HG02763 (cell line): ENCODE measurements around the gene PARM1.
A peak's percentile ranks its signal among the peaks of the same experiment; 100 is the strongest.

Experiments used
- ATAC-seq: cut with Tn5 transposase; IDR thresholded peaks from one replicate; pipeline ENCODE4 v1.9.1; 2021; ENCODE audit warnings: mild to moderate bottlenecking, moderate library complexity; ENCODE audit not compliant: unreplicated experiment

PARM1 gene

DNA sequence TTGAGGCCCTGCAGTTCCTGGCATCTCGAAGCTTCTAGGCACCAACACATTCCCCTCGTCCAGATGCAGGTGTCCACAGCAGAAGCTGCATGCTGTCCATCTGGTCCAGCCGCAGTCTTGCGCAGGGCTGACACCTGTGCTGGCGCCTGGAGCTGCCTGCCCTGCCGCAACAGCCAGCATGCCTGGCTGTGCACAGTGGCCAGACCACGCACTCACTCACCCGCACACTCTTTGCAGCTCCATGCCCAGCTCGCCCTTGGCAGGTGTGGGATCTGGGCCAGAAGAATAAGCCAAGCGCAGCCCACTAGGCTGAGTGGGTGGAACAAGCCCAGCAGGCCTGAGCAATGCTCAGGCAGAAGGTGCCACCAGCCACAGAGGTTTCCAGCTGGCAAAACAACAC is 125.6 kb downstream of the PARM1 start:
- ATAC-seq, result no peak

DNA sequence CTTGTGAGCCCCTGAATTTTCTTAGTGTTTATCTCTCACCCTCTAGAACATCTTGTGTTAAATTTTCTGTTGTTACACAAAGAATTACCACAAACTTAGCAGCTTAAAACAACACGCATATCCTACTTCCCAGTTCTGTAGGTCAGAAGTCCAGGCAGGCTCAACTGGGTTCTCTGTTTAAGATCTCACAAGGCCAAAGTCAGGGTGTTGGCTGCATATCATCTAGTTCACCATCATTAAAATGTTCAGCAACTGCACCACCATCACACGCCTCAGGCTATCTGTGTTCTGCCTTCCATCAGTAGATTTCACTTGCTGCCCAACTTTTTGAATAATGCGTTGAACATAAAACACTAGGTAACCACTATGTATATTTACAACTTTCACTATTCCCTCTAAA is 130.5 kb downstream of the PARM1 start:
- ATAC-seq, result no peak

DNA sequence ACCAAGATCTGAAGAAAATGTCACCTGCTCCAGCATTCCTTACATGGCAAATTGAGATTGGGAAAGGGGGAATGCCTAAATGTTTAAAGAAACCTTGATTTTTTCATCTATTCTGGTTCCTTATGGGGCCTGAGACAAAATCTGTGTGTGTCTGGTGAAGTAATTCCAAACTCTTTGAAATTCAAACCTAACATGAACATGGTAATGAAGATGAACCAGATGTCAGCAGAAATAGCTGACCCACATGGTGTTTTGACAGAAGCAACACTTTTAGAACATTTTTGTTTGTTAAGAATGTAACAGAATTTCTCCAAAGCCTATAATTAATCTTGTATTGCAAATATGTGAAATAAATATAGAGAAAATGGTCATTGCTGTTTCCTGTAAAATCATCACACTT is 133.0 kb downstream of the PARM1 start:
- ATAC-seq, result no peak

DNA sequence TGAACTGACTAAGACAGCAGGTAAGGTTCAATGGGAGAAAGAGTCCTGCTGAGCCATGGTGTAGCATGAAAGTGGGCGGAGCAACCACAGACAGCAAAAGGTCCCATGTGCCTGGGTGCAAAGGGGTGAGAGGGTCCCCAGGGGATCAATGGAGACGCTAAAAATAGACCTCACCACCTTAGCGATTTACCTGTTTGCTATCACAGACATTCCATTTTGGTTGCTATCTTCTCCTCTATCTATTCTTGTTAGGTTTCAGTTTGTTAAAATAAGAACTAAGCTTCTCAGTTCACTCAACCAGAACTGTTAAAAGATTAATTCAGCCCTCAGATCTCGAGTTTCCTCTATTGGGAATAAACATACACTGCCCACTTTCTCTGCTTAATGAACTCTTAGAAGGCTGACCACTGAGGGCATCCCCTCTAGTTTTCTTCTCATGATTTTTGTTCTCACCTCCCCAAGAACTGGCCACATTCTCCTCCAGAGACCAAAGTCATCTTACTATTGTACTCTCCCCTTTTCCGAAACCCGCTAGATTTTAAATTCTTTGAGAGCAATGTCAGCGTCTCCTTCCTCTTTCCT is 136.7 kb downstream of the PARM1 start:
- ATAC-seq, result peak; percentile 83

DNA sequence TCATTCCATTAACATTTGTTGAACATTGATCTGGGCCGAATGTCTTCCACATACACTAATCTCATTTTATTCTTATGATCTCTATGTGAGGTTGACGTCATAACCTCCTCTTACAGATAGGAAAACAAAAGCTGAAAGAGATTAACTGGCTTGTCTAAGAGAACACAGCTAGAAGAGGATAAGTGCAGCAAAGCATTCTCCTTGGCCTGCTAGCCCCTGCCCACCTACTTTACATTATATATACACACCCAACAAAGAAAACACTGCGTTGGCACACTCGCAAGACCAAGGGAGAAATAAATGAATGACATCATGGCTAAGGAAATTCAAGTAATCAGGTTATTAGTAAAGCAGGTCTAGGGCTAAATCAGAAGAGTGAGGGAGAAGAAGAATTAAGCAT is 138.4 kb downstream of the PARM1 start:
- no peak for ATAC-seq

DNA sequence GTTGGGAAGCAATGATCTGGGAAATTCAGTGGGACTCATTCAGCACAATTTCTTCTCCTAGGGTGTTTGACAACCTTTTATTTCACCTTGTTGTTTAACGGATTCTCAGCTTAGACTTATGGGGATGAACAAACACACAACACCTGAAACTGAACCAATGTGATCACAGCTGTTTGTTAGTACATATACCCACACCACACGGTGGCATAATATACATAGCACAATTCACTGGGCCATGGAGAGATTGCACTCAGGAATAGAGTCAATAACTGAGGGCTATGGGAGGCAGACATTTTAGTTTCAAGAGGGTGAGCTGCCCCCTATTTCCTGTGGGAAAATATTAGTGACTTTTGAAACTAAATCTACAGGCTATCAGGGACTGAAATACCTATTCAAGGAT is 148.0 kb downstream of the PARM1 start:
- no peak for ATAC-seq

DNA sequence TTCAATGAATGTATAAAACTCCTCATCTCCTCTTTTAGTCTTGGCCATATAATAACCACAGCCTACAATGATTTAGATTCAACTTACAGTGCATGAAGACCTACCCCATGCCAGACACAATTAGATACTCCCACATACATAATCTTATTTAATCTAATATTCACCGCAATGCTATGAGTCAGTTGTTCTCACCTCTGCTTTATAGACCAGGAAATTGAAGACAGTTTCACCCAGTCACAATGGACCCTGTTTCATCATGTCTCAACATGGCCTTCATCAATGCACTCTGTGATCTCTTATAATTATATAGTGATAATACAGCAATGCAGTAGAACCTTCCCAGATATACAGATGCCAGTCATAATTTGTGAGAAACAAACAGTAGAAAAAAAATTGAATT is 148.6 kb downstream of the PARM1 start:
- no peak for ATAC-seq

DNA sequence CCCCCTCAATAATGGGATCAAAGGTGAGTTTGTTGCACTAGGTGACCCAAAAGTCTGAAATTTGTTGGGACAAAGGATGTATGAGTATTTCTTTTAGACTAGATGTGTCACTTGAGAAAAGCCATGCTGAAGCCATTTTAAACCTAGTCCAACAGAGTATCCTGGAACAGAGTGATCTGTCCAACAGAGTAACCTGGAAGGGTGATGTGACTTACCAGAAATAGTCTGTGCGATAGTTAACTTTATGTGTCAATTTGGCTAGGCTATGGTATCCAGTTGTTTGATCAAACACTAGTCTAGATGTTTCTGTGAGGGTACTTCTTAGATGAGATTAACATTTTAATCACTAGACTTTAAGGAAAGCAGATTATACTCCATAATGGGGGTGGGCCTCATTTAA is 154.5 kb downstream of the PARM1 start:
- no peak for ATAC-seq

DNA sequence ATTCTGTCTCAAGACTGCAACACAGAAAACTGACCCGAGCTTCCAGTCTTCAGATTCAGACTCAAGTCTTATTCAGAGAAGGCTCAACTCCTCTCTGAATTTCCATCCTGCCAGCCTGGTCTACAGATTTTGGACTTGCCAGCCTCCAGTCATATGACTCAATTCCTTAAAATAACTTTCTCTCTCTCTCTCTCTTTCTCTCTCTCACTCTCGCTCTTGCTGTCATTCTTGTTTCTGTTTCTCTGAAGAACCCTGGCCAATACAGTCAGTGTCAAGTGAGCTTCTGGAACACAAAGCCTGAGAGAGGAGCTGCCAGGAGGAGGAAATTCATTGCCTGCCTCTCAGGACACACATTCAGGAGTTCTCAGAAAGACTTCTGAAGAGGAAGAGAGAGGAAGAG is 154.9 kb downstream of the PARM1 start:
- peak; percentile 81 for ATAC-seq

DNA sequence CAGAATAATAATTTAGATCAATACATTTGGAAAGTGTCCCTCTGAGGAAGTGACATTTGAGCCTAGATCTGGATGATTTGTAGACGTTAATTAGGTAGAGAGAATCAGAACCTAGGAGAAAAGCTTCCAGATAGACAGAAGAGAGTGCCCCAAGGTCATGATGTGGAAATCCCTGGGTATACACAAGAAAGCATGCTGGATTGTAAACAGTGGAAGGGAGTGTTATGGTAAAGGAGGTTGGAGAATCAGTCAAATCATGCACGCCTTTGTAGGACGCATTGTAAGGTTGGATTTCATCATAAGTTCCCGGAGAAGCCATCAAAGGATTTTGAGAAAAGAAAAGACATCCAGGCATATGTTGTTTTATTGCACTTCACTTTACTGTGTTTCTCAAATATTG is 156.3 kb downstream of the PARM1 start:
- no peak for ATAC-seq

DNA sequence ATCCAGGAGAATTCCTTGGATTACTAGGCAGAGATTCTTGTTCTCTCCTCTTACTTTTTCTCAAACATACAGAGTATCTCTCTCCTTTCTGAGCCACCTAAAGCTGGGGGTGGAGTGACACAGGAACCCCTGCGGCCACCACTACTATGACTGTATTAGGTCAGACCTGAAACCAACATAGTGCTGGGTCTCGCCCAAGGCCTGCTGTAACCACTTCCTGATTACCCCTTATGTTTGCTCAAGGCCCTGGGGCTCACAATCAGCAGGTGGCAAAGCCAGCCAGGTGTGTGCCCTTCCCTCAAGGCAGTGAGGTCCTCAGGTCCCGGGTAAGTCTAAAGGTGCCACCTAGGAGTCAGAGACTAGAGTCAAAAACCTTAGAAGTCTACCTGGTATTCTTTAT is 166.4 kb downstream of the PARM1 start:
- ATAC-seq, result peak; percentile 98
